Liver (tissue), 9 donors: ENCODE data around the gene SLC12A5. TPM values are rescaled to one million over a fixed set of nuclear protein-coding genes. Genes with fewer than 3 reads are reported as not detected.

Experiments
- DNase-seq: peaks from one replicate; pipeline ENCODE4 v3.0.0-alpha.2; 2017; ENCODE audit warnings: low spot score
- H3K27ac ChIP-seq, 2 donors: one replicate each; pipeline ENCODE4 v1.7.0; 2013; ENCODE audit warnings: inconsistent platforms in 2 of 2, low read length in 2 of 2, control low read depth in 1 of 2, low read depth in 1 of 2, mild to moderate bottlenecking in 1 of 2
- H3K27me3 ChIP-seq, 4 donors: one replicate each; pipeline versions ENCODE4 v1.6.1 to v1.7.0; 2013; ENCODE audit warnings: low read length in 3 of 4, inconsistent platforms in 1 of 4, mild to moderate bottlenecking in 1 of 4, moderate library complexity in 1 of 4; ENCODE audit not compliant: control insufficient read depth in 4 of 4, insufficient read depth in 4 of 4
- H3K36me3 ChIP-seq, 4 donors: one replicate each; pipeline versions ENCODE4 v1.6.1 to v1.7.0; 2013; ENCODE audit warnings: low read length in 3 of 4, mild to moderate bottlenecking in 3 of 4, low read depth in 1 of 4, moderate library complexity in 1 of 4; ENCODE audit not compliant: control insufficient read depth in 4 of 4, insufficient read depth in 3 of 4
- H3K4me1 ChIP-seq, 4 donors: one replicate each; pipeline versions ENCODE4 v1.6.1 to v1.7.0; 2013; ENCODE audit warnings: low read length in 3 of 4, mild to moderate bottlenecking in 3 of 4, moderate library complexity in 1 of 4; ENCODE audit not compliant: control insufficient read depth in 4 of 4, insufficient read depth in 4 of 4
- H3K4me3 ChIP-seq, 3 donors: one replicate each; pipeline versions ENCODE4 v1.6.1 to v1.7.0; 2013; ENCODE audit warnings: low read length in 3 of 3, control low read depth in 1 of 3, low read depth in 1 of 3, mild to moderate bottlenecking in 1 of 3
- H3K9ac ChIP-seq, 2 donors: one replicate each; pipeline ENCODE4 v1.7.0; 2013; ENCODE audit warnings: low read length in 2 of 2, mild to moderate bottlenecking in 2 of 2, moderate library complexity in 2 of 2, control low read depth in 1 of 2, low read depth in 1 of 2
- H3K9me3 ChIP-seq, 4 donors: one replicate each; pipeline versions ENCODE4 v1.6.1 to v1.7.0; 2013; ENCODE audit warnings: low read length in 3 of 4; ENCODE audit not compliant: control insufficient read depth in 4 of 4
- ATF3 ChIP-seq: IDR thresholded peaks from 2 replicates; pipeline ENCODE4 v1.6.1; 2016; ENCODE audit warnings: antibody characterized with exemption
- CTCF ChIP-seq: fragments of 150-350 bp; IDR thresholded peaks from 2 replicates; pipeline ENCODE4 v1.5.1; 2017; ENCODE audit warnings: improper control_type of control experiment, low read depth, low read length; ENCODE audit not compliant: missing input control
- EGR1 ChIP-seq, 2 donors: IDR thresholded peaks; 2 replicates each; pipeline ENCODE4 v1.6.1; 2016 to 2018; ENCODE audit warnings: antibody characterized with exemption in 2 of 2, low read depth in 2 of 2
- FOXA1 ChIP-seq: IDR thresholded peaks from 2 replicates; pipeline ENCODE4 v1.6.1; 2016; ENCODE audit warnings: antibody characterized with exemption
- GABPA ChIP-seq, 2 donors: IDR thresholded peaks in 1 of 2; conservative IDR thresholded peaks in 1 of 2; 2 replicates each; pipeline ENCODE4 v1.6.1; 2016; ENCODE audit warnings: antibody characterized with exemption in 2 of 2, mild to moderate bottlenecking in 1 of 2, moderate library complexity in 1 of 2
- HNF4A ChIP-seq, 2 donors: conservative IDR thresholded peaks; 2 replicates each; pipeline ENCODE4 v1.6.1; 2016; ENCODE audit warnings: antibody characterized with exemption in 2 of 2, mild to moderate bottlenecking in 2 of 2
- HNF4G ChIP-seq: IDR thresholded peaks from 2 replicates; pipeline ENCODE4 v1.6.1; 2016; ENCODE audit warnings: antibody characterized with exemption
- JUND ChIP-seq, 2 donors: IDR thresholded peaks; 2 replicates each; pipeline ENCODE4 v1.6.1; 2016; ENCODE audit warnings: antibody characterized with exemption in 2 of 2
- NR2F2 ChIP-seq: IDR thresholded peaks from 2 replicates; pipeline ENCODE4 v1.6.1; 2016; ENCODE audit warnings: antibody characterized with exemption
- REST ChIP-seq: IDR thresholded peaks from 2 replicates; pipeline ENCODE4 v1.6.1; 2016; ENCODE audit warnings: antibody characterized with exemption, mild to moderate bottlenecking
- RXRA ChIP-seq, 2 donors: IDR thresholded peaks; 2 replicates each; pipeline ENCODE4 v1.6.1; 2017 to 2018; ENCODE audit warnings: antibody characterized with exemption in 2 of 2, mild to moderate bottlenecking in 1 of 2
- SP1 ChIP-seq: IDR thresholded peaks from 2 replicates; pipeline ENCODE4 v1.6.1; 2018; ENCODE audit warnings: antibody characterized with exemption, mild to moderate bottlenecking
- TAF1 ChIP-seq: conservative IDR thresholded peaks from 2 replicates; pipeline ENCODE4 v1.6.1; 2016; ENCODE audit warnings: antibody characterized with exemption, mild to moderate bottlenecking
- YY1 ChIP-seq: IDR thresholded peaks from 2 replicates; pipeline ENCODE4 v1.6.1; 2016; ENCODE audit warnings: antibody characterized with exemption, mild to moderate bottlenecking
- ZBTB33 ChIP-seq: IDR thresholded peaks from 2 replicates; pipeline ENCODE4 v1.6.1; 2016; ENCODE audit warnings: antibody characterized with exemption
- WGBS: extraction: QIAGEN DNeasy Blood & Tissue Kit; methylation state at CpG from one replicate; pipeline ENCODE4 v1.1.7; 2013; 5-methylcytosine and 5-hydroxymethylcytosine counted together
- polyA plus RNA-seq, 2 donors: library from polyadenylated mRNA; stranded (reverse) in 1 of 2; unstranded in 1 of 2; fragments of 200-250 nt in 1 of 2; fragments of >200 nt in 1 of 2; fragmentation: Nextera tagmentation in 1 of 2; extraction: Ambion mirVana in 1 of 2; gene quantifications; one replicate each; pipeline versions ENCODE4 v1.2.1 to v1.2.3, GENCODE V29; 2013 to 2015
- total RNA-seq, 2 donors: library from RNA; depleted of rRNA; stranded (reverse); fragments of >200 nt; gene quantifications; one replicate each; pipeline ENCODE4 v1.2.3, GENCODE V29; 2014
- donor health status: healthy.
- donor health status: healthy.
- donor health status: healthy.
- donor health status: healthy.
- donor health status: healthy.

SLC12A5 gene
- total and polyA plus RNA-seq, 4 donors = 0.33 to 1.5 TPM; not detected in 2

GRCh38 chr20:46074006-46074405 lies 45.0 kb downstream of the SLC12A5 start:
- peaks cover 4 to 39% (median 32%) of the 10 kb centered on the region in 4 donors for H3K36me3 ChIP-seq
- TF ChIP-seq NR2F2 (no peak), ATF3 (no peak), SP1 (no peak), HNF4A (conservative IDR thresholded peaks at IDR 0.05) (no peak), CTCF (no peak), EGR1 (IDR thresholded peaks at IDR 0.05; ENCODE audit: low read depth in 2 of 2) (no peak), REST (no peak), GABPA (IDR thresholded peaks at IDR 0.05 in 1 of 2, conservative IDR thresholded peaks at IDR 0.05 in 1 of 2) (no peak), YY1 (no peak), TAF1 (no peak)
- no peaks in the 10 kb centered on the region for H3K4me1 ChIP-seq
- no peaks in the 10 kb centered on the region for H3K9me3 ChIP-seq
- WGBS = 84% methylated on average over 3 of the region's 3 CpGs
- DNase-seq = no peak
- H3K4me3 ChIP-seq = no peak overlapping the region
- H3K9ac ChIP-seq = no peak overlapping the region
- no peaks in the 10 kb centered on the region for H3K27me3 ChIP-seq
- H3K27ac ChIP-seq = no peak overlapping the region

- TF ChIP-seq JUND (IDR thresholded peaks at IDR 0.05) (no peak), NR2F2 (no peak), FOXA1 (no peak), EGR1 (IDR thresholded peaks at IDR 0.05; ENCODE audit: low read depth in 2 of 2) (no peak), ATF3 (no peak), ZBTB33 (no peak), GABPA (IDR thresholded peaks at IDR 0.05 in 1 of 2, conservative IDR thresholded peaks at IDR 0.05 in 1 of 2) (no peak), HNF4G (no peak), RXRA (IDR thresholded peaks at IDR 0.05) (no peak)
- Histone ChIP-seq H3K27ac (no peak overlapping the region), H3K36me3 (peaks cover 4 to 31% (median 23%) of the 10 kb centered on the region in 4 donors), H3K4me1 (no peaks in the 10 kb centered on the region), H3K27me3 (no peaks in the 10 kb centered on the region), H3K4me3 (no peak overlapping the region), H3K9me3 (no peaks in the 10 kb centered on the region), H3K9ac (no peak overlapping the region)
- WGBS = 90% methylated on average over 7 of the region's 7 CpGs
- no peak for DNase-seq
These were observed 47.8 kb downstream of the SLC12A5 start for GRCh38 chr20:46076806-46077205.
